Sigmoid colon (tissue), 4 donors: ENCODE measurements around the gene REEP3.

Source experiments
- POLR2AphosphoS5 ChIP-seq, 4 donors: sonication (generic); formaldehyde crosslinking; IDR thresholded peaks; one replicate each; pipeline ENCODE4 v1.6.1; 2017; ENCODE audit warnings: antibody characterized with exemption in 4 of 4
- TF ChIP-seq, protein P1 (sequence below), 4 experiments: fragments of 450-650 bp in 3 of 4; fragments of 200-600 bp in 1 of 4; IDR thresholded peaks; one replicate each; pipeline ENCODE4 v1.5.1; 2016 to 2019; ENCODE audit warnings: antibody characterized with exemption in 4 of 4, mild to moderate bottlenecking in 3 of 4, moderate library complexity in 2 of 4

DNA sequence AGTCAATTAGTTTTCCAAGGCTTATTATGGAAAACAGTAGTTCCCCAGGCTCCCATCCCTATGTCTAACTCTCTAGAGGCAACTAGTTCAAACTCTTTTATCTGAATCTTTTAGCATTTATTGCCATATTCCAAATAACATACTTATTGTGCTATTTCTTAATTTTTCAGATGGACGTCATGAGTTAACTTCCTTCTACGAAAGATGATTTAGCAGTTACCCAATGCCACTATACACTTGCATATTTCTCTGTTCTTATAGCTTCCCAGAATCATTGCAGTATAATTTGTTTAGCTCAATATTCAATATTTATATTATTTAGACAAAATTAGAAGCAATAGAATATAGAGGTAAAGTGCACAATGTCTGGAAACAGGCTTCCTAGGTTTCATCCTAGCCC is 52.8 kb downstream of the REEP3 start:
- no peak for TF ChIP-seq POLR2AphosphoS5 (IDR thresholded peaks at IDR 0.05)
- TF ChIP-seq, protein P1, sequence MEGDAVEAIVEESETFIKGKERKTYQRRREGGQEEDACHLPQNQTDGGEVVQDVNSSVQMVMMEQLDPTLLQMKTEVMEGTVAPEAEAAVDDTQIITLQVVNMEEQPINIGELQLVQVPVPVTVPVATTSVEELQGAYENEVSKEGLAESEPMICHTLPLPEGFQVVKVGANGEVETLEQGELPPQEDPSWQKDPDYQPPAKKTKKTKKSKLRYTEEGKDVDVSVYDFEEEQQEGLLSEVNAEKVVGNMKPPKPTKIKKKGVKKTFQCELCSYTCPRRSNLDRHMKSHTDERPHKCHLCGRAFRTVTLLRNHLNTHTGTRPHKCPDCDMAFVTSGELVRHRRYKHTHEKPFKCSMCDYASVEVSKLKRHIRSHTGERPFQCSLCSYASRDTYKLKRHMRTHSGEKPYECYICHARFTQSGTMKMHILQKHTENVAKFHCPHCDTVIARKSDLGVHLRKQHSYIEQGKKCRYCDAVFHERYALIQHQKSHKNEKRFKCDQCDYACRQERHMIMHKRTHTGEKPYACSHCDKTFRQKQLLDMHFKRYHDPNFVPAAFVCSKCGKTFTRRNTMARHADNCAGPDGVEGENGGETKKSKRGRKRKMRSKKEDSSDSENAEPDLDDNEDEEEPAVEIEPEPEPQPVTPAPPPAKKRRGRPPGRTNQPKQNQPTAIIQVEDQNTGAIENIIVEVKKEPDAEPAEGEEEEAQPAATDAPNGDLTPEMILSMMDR (IDR thresholded peaks at IDR 0.05): no peak
